NCI-H1092 (cell line): ENCODE measurements around the gene CHN2.

Source experiments
- DNase-seq: peaks from one replicate; lab custom pipeline; 2025; lab: John Stamatoyannopoulos, UW

The CHN2 gene

GRCh38 chr7:29311314-29311713 is 116.7 kb downstream of the CHN2 start:
- DNase-seq: no peak

DNA sequence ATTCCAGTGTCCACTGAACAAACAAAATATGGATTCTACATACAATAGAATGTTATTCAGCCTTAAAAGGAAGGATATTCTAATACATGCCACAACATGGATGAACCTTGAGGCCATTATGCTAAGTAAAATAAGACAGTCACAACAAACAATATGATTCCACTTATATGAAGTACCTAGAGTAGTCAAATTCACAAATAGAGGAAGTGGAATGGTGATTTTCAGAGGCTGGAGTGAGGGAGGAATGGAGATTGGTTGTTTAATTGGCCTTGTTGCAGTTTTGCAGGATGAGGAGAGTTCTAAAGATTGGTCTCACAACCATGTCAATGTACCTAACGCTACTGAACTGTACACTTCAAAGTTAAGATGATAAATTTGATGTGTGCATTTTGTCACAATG is 119.6 kb downstream of the CHN2 start:
- DNase-seq: no peak

DNA sequence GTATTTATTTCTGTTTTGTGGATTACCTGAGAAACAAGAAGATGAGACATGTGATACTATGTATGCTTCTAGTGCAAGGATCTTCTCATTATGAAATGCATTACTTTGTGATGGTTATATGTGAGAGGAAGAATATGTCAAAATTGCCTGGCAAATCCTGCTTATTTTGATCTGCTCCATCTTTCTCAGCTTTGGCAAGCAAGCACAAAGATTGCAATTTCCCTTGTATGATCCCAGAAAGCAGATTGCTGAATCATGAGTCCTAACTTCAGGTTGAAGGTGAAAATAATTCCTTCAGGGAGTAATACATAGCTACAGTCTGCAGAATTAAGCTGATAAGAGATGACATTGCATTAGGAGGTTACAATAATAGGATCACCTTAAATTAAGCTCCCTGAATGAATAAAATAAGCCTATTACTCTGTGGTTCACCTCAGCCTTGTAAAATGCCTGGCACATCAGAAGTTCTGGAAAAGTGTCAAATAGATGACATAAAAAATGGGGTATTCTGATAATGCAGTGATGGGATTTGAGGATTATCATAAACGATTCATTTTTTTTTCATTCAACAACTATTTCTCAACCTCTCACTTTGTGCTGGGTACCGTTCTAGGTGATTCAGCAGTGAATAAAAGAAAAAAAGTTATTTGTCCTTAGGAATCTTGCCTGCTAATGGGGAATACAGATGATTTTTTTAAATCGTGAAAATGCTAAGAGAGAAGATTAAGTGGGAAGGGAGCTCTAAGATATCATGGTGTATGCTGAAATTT is 120.7 kb downstream of the CHN2 start:
- no peak for DNase-seq

DNA sequence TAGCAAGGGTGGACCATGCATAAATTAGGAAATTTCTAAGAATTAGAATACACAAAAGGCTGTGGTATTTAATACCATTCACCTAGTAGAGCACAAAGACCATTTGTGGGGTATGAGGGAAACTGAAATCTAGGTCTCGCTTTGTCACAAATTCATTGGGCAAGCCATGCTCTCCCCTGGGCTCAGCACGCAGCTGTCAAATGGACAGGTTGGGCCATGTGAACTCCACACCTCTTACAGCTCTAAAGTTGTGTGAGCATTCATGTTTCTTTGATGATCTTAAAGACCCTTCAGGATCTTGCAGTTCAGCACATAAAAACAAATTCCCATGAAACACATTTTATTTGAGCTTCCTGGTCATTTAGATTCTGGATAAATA is 121.3 kb downstream of the CHN2 start:
- DNase-seq: no peak

DNA sequence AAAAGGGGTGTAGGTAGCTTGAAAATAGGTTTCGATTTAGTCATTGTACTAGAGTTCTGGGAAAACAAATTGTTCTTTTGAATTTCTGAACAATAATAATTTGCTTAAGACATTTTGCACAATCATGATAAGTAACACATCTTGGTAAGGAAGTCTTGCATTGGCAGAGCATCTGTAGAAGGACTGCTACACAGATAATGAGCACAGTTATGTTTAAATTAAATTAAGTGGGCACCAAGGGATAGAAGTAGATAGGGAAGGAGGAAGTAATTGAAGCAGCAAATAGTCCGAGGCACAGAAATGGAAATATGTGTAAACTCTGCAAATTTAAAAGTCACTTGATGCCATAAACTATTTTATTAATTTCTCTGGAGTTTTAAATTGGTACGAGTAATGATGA is 122.4 kb downstream of the CHN2 start:
- DNase-seq: no peak

GRCh38 chr7:29318853-29319718 is 124.5 kb downstream of the CHN2 start:
- DNase-seq: no peak

GRCh38 chr7:29319719-29320521 is 125.3 kb downstream of the CHN2 start:
- DNase-seq: no peak

GRCh38 chr7:29320577-29320976 is 126.0 kb downstream of the CHN2 start:
- DNase-seq: no peak

- peak; percentile 44 for DNase-seq
Measured at GRCh38 chr7:29322023-29322712, 127.6 kb downstream of the CHN2 start.

DNA sequence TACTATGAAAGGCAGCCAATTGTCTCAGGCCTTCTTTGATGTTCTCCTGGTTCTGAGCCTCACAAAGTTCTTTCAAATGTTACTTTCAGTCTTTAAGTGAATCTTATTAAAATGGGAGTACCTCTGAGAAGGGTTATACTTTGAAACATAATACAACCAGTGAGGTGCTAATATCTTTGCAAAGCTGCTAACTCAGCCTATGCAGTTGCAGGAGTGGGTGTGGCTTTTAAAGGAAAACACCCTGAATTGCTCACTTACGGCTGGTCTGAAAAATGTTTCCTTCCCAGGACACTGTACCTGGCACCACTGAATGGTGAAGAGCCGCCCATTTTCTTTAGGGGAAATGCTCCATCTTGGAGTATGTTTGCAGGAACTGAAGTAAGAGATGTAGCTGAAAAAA is 130.9 kb downstream of the CHN2 start:
- no peak for DNase-seq

- no peak for DNase-seq
Measured at GRCh38 chr7:29326864-29327263, 132.3 kb downstream of the CHN2 start.

DNA sequence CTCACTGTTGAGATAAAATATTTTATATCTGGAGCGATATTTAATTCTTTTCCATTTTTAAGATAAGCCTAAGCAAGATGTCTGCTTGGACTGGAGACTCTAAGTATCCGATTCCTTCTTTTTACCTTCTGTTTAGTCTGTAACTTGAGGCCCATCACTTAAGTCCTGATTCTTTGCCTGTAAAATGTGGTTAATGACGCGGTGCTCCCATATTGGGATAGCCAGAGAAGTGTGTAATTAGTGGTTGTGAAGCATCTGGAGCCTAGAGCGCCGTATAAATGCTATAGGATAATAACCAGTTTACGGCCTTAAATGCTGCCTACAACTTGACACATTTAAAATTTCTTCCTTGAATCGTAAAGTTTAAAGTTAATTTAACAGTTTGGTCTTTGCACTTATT is 132.9 kb downstream of the CHN2 start:
- DNase-seq: peak; percentile 72

DNA sequence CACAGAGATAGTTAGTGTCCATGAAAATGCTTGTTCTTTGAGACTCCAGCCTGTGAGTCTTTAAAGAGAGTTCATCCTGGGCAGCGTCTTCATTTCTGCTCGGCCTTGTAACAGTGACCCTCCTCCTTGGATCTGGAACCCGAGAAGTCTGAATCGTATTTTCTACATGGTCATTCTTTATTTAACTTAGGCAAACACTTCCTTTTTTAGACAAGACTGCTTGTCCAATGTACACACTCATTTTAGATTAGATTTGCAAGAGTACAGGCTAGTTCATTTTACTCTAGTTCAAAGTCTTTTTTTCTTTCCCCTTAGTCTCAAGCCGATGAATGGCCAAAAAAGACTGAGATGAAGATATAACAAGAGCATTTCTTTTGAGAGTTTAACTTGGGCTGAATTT is 133.5 kb downstream of the CHN2 start:
- no peak for DNase-seq

DNA sequence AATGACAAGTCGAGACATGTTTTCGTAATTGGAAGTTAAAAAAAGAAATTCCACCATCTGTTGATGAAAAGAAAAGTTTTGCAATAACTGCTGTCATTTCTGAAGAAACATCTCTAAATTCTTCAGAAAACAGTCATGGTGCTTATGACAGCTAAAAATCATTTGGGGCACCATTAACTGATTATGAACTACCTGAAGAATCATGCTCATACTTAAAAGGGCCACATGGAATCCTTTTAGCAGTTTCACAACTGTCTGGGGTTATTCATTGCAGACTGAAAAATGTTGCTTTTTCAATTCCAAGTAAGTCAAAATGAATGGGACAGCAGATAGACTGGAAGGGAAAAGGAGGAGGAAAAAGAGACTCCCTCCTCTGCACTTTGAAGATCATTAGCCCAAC is 134.2 kb downstream of the CHN2 start:
- DNase-seq: no peak

DNA sequence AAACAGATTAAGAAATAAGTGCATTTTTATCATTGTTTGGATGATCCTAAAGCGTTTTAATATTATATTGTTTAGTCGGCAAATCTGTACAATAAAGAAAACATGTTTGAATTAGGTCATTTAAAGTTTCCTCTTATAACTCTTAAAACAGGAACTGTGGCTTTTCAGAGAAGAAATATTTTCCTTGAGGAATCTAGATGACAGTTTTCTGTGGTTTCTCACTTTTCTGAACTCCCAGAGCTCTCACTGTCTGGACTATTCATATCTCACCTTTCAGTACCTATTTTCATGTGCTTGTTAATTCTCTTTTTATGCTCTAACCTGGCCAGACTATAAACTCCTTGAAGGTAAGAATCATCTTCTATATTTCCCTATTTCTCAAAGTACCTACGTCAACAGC is 135.1 kb downstream of the CHN2 start:
- DNase-seq: no peak

GRCh38 chr7:29330136-29330535 is 135.6 kb downstream of the CHN2 start:
- DNase-seq: no peak

DNA sequence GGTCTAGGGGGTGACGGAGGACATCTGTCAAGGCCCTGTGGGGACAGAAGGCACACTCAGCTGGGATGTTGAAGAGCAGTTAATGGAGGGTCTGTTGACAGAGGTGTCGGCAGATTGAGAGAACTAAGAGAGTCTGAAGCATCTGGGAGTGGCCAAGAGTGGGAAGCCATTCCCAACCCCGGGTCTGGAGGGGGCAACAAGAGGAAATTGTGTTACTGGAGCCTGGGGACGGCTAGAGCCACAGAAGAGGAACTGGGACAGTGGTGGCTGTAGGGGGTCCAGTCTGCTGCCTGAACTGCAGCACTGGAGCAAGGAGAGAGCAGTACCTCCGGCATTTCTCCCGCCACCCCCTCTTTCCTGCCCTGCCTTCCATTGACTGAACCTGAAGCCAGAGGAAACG is 136.6 kb downstream of the CHN2 start:
- DNase-seq: peak; percentile 37

DNA sequence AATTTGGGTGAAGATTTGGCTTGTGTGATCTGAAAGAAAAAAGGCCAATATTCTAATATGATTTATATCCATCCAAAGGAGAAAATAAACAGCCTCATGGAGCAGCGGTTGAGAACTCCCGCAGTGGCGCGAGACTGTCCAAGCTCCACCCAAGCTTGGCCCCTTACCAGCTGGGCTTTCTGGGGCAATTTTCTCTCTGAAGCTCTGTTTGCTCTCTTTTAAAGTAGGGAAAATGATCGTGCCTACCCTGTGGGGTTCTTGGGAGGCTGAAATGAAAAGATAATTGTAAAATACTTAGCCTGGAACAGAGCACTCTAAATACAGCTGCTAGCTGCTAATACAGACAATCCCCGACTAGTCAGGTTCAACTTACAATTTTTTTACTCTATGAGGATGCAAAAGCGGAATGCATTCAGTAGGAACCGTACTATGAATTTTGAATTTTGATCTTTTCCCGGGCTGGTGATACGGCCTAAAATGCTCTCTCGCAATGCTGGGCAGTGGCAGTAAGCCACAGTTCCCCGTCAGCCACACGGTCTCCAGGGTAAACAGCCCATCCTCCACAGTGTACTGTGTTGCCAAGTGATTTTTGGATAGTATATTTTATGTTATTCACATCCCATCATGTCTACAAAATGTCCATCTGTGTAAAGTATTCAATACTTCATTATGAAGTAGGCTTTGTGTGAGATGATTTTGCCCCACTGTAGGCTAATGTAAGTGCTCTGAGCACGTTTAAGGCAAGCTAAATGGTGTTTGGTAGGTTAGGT is 137.7 kb downstream of the CHN2 start:
- DNase-seq: peak; percentile 99

DNA sequence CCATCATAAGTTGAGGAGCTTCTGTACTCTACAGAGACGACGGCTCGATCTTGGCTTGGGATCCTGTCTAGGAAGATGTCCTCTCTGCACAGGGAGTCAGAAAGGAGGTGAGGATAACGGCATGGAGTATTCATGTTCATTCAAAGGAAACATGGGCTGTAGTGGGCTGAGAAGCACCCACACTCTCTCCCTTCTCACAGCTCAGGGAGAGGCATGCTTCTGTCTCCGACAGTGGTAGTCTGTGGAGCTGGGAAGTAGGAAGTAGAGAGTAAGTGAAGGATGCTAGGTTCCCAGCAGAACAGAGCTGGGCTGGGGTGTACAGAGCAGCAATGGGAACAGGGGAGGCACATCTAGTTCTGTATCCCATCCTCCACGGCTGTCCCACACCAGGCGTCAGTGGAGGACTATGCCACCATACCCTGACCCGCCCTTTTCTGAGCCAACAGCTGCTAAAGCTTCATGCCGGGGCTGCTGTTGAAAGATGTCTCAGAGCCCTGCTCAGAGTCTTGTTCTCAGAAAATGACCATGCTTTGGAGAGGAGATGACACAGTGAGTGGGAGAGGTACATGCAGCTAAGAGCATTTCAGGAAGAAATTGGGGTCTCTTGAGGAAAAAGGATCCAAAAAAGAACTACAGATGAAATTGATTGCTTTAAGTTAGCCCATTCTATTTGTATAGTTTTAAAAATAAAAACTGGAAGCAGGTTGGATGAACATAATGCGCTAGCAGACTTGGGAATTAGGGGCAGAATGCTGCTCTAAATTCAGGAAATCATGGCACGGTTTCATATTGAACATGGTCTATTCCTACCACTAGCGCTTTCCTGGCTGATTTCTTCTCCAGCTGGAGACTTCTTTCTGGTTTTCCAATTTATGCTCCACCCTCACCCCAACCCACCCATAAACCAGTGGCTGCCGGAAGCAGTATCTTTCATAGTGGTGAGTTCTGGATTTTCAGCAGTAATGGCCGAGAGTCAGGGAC is 138.6 kb downstream of the CHN2 start:
- peak; percentile 65 for DNase-seq
